Keratinocyte (primary cell): ENCODE results near the gene SKIL.

Experiments used
- EZH2 ChIP-seq: IDR thresholded peaks from one replicate; pipeline ENCODE4 v1.6.1; 2012; ENCODE audit warnings: inconsistent platforms, mild to moderate bottlenecking, low read length, moderate library complexity
- TF ChIP-seq, protein P1 (sequence below), 3 experiments: IDR thresholded peaks in 1 of 3; conservative IDR thresholded peaks in 1 of 3; optimal IDR thresholded peaks in 1 of 3; 2 replicates in 2 of 3; 3 replicates in 1 of 3; pipeline versions ENCODE3 to v1.5.1; 2011; ENCODE audit warnings: low read length in 3 of 3, mild to moderate bottlenecking in 3 of 3, moderate library complexity in 2 of 3, control low read depth in 1 of 3, inconsistent platforms in 1 of 3; ENCODE audit not compliant: insufficient read depth in 2 of 3; ENCODE audit errors: extremely low read depth in 1 of 3

DNA sequence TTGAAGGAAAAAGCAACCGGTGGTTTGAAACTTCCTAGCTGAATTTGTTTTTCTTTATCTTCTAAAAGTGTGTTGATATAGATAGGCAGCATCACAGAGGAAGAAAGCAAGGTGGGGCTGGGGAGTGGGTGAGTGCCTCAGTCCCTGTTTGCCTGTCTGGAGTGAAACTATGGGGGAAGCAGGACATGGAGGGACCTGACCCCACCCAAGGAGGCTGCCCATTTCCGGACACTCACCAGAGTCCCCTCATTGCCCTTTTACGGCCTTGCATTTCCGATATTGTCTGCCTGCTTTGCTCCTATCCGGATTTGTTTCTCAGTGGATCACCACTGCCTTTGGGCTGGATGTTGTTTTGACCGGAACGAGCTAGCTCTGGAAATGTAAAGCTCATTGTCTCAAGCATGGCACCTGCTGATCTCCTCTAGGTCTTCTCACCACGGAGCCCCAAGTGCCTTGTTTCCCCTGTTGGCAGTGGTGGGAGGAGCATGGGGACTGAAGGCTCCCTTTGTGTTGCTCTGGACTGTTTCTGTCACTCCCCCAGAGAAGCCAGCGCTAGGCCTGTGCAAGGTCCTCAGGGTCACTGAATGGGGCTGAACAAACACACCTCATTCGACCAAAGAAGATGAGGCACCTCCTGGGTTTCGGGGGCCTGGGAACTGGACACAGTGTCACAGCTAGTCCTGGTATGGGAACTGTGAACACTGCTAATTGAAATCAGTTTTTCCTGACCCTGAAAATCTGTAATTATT is 68.2 kb downstream of the SKIL start:
- TF ChIP-seq, protein P1, sequence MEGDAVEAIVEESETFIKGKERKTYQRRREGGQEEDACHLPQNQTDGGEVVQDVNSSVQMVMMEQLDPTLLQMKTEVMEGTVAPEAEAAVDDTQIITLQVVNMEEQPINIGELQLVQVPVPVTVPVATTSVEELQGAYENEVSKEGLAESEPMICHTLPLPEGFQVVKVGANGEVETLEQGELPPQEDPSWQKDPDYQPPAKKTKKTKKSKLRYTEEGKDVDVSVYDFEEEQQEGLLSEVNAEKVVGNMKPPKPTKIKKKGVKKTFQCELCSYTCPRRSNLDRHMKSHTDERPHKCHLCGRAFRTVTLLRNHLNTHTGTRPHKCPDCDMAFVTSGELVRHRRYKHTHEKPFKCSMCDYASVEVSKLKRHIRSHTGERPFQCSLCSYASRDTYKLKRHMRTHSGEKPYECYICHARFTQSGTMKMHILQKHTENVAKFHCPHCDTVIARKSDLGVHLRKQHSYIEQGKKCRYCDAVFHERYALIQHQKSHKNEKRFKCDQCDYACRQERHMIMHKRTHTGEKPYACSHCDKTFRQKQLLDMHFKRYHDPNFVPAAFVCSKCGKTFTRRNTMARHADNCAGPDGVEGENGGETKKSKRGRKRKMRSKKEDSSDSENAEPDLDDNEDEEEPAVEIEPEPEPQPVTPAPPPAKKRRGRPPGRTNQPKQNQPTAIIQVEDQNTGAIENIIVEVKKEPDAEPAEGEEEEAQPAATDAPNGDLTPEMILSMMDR (optimal IDR thresholded peaks at IDR 0.05 in 1 of 3, IDR thresholded peaks at IDR 0.05 in 1 of 3, conservative IDR thresholded peaks at IDR 0.05 in 1 of 3; ENCODE audit: extremely low read depth in 1 of 3, insufficient read depth in 2 of 3, low read length in 3 of 3) = no peak
- TF ChIP-seq EZH2 = no peak
